Prostate gland (tissue), 2 donors: Measurements from ENCODE around the gene NRXN2.

Experiments used
- POLR2A ChIP-seq: fragments of 450-650 bp; IDR thresholded peaks from one replicate; pipeline ENCODE4 v1.6.1; 2016; ENCODE audit warnings: antibody characterized with exemption, mild to moderate bottlenecking
- TF ChIP-seq, protein P1 (sequence below), 4 experiments: fragments of 200-600 bp in 2 of 4; fragments of 450-650 bp in 2 of 4; sonication (generic) in 2 of 4; IDR thresholded peaks; 1 replicate in 3 of 4; 2 replicates in 1 of 4; pipeline ENCODE4 v1.5.1; 2016 to 2019; ENCODE audit warnings: antibody characterized with exemption in 4 of 4, mild to moderate bottlenecking in 2 of 4, moderate library complexity in 2 of 4

DNA sequence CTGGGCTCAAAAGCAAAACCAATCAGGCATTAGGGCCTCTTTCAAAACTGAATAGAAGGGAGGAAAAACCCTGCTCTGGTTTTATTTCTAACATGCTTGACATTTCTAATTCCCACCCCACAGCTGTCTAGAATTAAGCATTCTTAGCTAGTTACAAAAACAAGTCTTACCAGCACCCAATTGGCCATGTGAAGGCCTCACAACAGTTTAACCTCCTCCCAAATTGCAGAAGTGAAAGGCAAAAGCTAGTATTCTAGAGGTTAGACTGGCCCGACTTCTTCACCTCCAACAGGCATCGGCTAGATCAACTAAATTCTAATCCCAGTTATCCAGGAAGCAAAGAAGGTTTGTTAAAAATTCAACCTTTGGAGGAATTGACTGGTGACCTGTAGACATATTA lies 48.9 kb upstream of the NRXN2 start:
- TF ChIP-seq, protein P1, sequence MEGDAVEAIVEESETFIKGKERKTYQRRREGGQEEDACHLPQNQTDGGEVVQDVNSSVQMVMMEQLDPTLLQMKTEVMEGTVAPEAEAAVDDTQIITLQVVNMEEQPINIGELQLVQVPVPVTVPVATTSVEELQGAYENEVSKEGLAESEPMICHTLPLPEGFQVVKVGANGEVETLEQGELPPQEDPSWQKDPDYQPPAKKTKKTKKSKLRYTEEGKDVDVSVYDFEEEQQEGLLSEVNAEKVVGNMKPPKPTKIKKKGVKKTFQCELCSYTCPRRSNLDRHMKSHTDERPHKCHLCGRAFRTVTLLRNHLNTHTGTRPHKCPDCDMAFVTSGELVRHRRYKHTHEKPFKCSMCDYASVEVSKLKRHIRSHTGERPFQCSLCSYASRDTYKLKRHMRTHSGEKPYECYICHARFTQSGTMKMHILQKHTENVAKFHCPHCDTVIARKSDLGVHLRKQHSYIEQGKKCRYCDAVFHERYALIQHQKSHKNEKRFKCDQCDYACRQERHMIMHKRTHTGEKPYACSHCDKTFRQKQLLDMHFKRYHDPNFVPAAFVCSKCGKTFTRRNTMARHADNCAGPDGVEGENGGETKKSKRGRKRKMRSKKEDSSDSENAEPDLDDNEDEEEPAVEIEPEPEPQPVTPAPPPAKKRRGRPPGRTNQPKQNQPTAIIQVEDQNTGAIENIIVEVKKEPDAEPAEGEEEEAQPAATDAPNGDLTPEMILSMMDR (IDR thresholded peaks at IDR 0.05), result no peak
- no peak for TF ChIP-seq POLR2A
